ENCODE measurements around the gene IL27RA. TPM values are rescaled to one million over a fixed set of nuclear protein-coding genes. Genes with fewer than 3 reads are reported as not detected.
"Not testable (repeated sequence)": the region's sequence is repeated elsewhere in the genome, so short reads cannot be mapped to it uniquely, and the experiment has no call there.

IL27RA gene
- total RNA-seq, 2 experiments from 2014 or later = 66.5 to 70.3 TPM

DNA sequence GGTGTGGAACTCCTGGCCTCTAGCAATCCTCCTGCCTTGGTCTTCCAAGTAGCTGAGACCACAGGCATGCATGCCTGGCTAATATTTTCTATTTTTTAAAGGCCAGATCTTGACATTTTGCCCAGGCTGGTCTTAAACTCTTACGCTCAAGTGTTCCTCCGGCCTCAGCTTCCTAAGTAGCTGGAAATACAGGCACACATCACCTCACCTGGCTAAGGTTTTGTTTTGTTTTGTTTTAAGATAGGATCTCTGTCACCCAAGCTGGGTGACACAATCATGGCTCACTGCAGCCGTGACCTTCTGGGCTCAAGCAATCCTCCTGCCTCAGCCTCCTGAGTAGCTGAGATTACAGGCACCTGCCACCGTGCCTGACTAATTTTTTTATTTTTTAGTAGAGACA, 9.1 kb upstream of the IL27RA start:
- no peaks in the 10 kb centered on the region for H3K27me3 Mint-ChIP-seq
- ChIA-PET POLR2A (interaction anchor here (1.5 kb wide), 1 partner anchor 9 kb away, joined by 5 read pairs; the partner anchor contains the start of gene IL27RA), CTCF (interaction anchor here (1.0 to 2.3 kb wide), 3 partner anchors 9 to 69 kb away, joined by 4 to 20 read pairs (median 5); partner anchors contain the start of genes DCAF15 and IL27RA)
- no peaks in the 10 kb centered on the region for H3K9me3 Mint-ChIP-seq
- DNase-seq = no peak
- H3K36me3 Mint-ChIP-seq (ENCODE audit: low read depth) = no peaks in the 10 kb centered on the region
- H3K4me1 Mint-ChIP-seq = peaks cover 19% of the 10 kb centered on the region
- no peak overlapping the region for H3K27ac Mint-ChIP-seq
- H3K4me3 Mint-ChIP-seq = no peak overlapping the region

DNA sequence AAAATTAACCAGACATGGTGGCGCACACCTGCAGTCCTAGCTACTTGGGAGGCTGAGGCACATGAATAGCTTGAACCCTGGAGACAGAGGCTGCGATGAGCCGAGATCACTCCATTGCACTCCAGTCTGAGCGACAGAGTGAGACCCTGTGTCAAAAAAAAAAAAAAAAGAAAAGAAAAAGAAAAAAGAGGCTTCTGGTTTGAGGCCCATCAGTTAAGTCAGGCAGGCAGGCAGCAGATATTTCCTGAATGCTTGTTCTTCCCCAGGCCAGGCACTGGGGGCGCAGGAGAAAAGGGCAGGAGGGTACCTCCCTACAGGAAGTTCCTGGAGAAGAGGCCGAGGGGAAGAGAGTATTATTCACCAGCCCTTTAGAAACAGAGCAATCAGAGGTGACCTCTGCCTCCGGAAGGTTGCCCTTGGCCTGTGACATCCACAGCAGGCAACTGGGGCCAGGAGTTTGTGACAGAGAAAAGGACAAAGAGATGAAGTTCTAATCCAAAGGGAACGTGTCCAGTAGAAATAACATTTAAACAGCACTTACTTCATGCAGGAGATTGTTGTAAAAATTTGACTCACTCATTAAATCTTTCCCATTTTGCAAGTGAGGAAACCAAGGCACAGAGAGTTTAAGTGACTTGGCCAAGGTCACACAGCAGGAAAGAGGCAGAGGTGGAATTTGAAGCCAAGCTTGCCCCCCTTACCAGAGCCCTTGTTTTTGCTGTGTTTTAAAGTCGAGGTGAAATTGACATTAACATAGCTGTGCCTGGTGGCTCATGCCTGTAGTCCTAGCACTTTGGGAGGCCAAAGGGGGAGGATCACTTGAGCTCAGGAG, 7.9 kb upstream of the IL27RA start:
- Mint-ChIP-seq H3K27me3 (no peaks in the 10 kb centered on the region), H3K4me1 (peaks cover 17% of the 10 kb centered on the region), H3K36me3 (ENCODE audit: low read depth) (no peaks in the 10 kb centered on the region), H3K27ac (peak overlapping the region; percentile 28), H3K4me3 (no peak overlapping the region), H3K9me3 (no peaks in the 10 kb centered on the region)
- ChIA-PET POLR2A (no interaction called here), CTCF (interaction anchor here (0.6 to 1.2 kb wide), 4 partner anchors 9 to 194 kb away, joined by 3 to 5 read pairs (median 4); partner anchors contain the start of gene DCAF15)
- DNase-seq = no peak

DNA sequence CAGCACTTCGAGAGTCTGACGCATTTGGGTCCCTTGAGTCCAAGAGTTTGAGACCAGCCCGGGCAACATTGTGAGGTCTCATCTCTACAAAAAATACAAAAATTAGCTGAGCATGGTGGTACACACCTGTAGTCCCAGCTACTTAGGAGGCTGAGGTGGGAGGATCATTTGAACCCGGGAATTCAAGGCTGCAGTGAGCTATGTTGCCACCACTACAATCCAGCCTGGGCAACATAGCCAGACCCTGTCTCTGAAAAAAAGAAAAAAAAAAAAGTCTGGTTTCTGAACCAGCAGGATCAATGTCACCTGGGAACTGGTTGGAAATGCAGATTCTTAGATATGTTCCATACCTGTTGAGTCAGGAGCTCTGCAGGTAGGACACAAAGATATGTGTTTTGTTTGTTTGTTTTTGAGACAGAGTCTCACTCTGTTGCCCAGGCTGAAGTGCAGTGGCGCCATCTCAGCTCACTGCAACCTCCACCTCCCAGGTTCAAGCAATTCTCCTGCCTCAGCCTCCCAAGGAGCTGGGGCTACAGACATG, 4.8 kb upstream of the IL27RA start:
- not testable (repeated sequence) for H3K27ac Mint-ChIP-seq

DNA sequence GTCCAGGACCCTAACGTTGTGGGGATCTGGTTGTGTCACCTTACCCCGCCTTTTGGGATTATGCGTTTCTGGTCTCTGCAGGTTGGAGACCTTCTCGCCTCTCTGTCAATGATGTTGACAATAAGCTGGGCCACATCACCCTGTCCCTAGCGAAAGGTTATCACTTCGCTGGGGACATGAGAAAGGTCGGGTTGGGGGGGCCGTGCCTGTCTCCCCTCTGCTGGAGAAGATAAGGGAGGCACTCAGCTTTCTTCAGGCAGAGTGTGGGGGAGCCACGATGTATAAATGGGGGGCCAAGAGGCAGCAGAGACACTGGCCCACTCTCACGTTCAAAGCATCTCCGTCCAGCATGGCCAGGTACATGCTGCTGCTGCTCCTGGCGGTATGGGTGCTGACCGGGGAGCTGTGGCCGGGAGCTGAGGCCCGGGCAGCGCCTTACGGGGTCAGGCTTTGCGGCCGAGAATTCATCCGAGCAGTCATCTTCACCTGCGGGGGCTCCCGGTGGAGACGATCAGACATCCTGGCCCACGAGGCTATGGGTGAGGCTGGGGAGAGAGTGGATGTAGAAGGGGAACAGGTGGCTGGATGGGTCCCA, 3.6 kb upstream of the IL27RA start, which contains the start of gene RLN3:
Gene RLN3, plus strand, starts transcription at position 293 of the 595 bp plus-strand sequence. Its CDS starts 57 bp downstream, at position 350.
- H3K4me1 Mint-ChIP-seq = peaks cover 28% of the 10 kb centered on the region
- H3K4me3 Mint-ChIP-seq = no peak within 1 kb of the TSS
- ChIA-PET CTCF (interaction anchor here (0.7 to 1.0 kb wide), 3 partner anchors 10 to 46 kb away, joined by 3 to 4 read pairs (median 3); no protein-coding TSS in a partner anchor), POLR2A (no interaction called here)
- H3K27ac Mint-ChIP-seq = no peak within 1 kb of the TSS
- H3K27me3 Mint-ChIP-seq = peaks cover 2% of the 10 kb centered on the region
- H3K9me3 Mint-ChIP-seq = no peaks in the 10 kb centered on the region
- no peak for DNase-seq
- peaks cover 8% of the 10 kb centered on the region for H3K36me3 Mint-ChIP-seq (ENCODE audit: low read depth)

More for the DNA sequence above, 4.8 kb upstream of the IL27RA start:
- H3K27me3 Mint-ChIP-seq; H3K9me3 Mint-ChIP-seq; H3K4me3 Mint-ChIP-seq; POLR2A ChIA-PET; DNase-seq; H3K36me3 Mint-ChIP-seq (ENCODE audit: low read depth): not testable (repeated sequence)
- CTCF ChIA-PET = interaction anchor here (0.6 to 1.1 kb wide), 6 partner anchors 8 to 483 kb away, joined by 3 to 5 read pairs (median 3); no protein-coding TSS in a partner anchor
- H3K4me1 Mint-ChIP-seq = peaks cover 25% of the 10 kb centered on the region

DNA sequence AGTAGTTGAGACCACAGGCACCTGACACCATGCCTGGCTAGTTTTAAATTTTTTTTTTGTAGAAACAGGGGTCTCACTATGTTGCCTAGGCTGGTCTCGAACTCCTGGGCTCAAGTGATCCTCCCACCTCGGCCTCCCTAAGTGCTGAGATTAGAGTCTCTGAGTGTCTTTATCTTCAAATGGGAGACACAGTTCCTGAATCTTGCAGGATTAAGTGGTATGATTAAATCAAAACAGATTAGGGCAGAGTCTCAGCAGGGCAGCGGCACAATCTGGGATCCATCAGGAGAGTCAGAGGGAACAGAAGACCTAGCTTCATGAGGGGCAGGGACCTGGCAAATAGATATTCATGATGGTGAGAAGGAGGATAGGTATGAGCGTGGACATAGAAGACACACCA, 2.7 kb upstream of the IL27RA start:
- POLR2A ChIA-PET = no interaction called here
- Mint-ChIP-seq H3K9me3 (no peaks in the 10 kb centered on the region), H3K27me3 (peaks cover 2% of the 10 kb centered on the region)

DNA sequence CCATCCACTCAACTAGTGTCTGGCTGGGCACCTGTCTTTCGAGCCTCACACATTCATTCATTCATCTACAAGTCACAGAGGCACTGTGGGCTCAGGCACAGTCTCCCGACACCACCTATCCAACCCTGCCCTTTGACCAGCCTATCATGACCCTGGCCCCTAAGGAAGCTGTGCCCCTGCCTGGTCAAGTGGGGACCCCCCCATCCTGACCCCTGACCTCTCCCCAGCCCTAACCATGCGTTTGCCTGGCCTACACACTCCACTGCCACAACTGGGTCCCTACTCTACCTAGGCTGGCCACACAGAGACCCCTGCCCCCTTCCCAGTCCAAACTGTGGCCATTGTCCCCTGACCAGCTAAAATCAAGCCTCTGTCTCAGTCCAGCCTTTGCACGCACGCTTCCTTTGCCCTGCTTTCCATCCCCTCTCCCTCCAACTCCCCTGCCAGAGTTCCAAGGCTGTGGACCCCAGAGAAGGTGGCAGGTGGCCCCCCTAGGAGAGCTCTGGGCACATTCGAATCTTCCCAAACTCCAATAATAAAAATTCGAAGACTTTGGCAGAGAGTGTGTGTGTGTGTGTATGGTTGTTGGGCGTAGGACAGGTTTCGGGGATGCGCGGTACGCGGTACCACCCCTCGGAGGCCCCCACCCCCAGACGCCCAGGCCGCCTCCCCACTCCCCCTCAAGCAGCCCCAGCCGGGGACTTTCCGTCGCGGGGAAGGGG, 404 bp upstream of the IL27RA start:
- H3K9me3 Mint-ChIP-seq = no peaks in the 10 kb centered on the region
- H3K27ac Mint-ChIP-seq = peak overlapping the region; percentile 96
- H3K4me1 Mint-ChIP-seq = peaks cover 28% of the 10 kb centered on the region
- CTCF ChIA-PET = interaction anchor here (0.5 to 2.9 kb wide), 23 partner anchors 9 to 167 kb away, joined by 3 to 20 read pairs (median 4); partner anchors contain the start of genes DCAF15 and MISP3
- POLR2A ChIA-PET = interaction anchor here (0.7 to 1.7 kb wide), 2 partner anchors 9 to 28 kb away, joined by 3 to 5 read pairs; no protein-coding TSS in a partner anchor
- H3K36me3 Mint-ChIP-seq (ENCODE audit: low read depth) = peaks cover 12% of the 10 kb centered on the region
- no peak for DNase-seq
- peak overlapping the region; percentile 93 for H3K4me3 Mint-ChIP-seq
- peaks cover 2% of the 10 kb centered on the region for H3K27me3 Mint-ChIP-seq

More for the DNA sequence above, 2.7 kb upstream of the IL27RA start:
- Mint-ChIP-seq H3K4me1 (peaks cover 26% of the 10 kb centered on the region), H3K27ac (no peak overlapping the region), H3K36me3 (ENCODE audit: low read depth) (peaks cover 8% of the 10 kb centered on the region), H3K4me3 (no peak overlapping the region)
- CTCF ChIA-PET = interaction anchor here (0.6 to 0.7 kb wide), 2 partner anchors 24 to 329 kb away, joined by 3 to 4 read pairs; no protein-coding TSS in a partner anchor
- no peak for DNase-seq

DNA sequence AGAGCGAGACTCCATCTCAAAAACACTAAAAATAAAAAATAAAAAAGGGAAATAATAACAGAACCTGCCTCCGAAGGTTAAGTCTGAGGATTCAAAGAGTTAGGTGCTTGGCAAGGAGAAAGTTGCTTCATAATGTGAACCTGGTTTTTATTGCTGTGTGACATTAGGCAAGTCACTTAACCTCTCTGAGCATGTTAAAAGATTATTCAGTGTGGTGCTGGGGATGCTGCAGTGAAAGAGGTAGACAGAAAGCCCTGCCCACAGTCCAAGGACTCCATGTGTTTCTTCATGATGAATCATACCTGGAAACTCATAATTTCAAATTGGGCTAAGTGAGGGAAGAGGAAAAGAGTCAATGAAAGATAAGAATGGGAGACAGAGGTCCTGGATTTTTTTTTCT, 2.4 kb downstream of the IL27RA start:
- Mint-ChIP-seq H3K4me1 (peaks cover 34% of the 10 kb centered on the region), H3K27me3 (peaks cover 1% of the 10 kb centered on the region), H3K4me3 (peak overlapping the region; percentile 93), H3K27ac (peak overlapping the region; percentile 59), H3K36me3 (ENCODE audit: low read depth) (peaks cover 30% of the 10 kb centered on the region), H3K9me3 (no peaks in the 10 kb centered on the region)
- CTCF ChIA-PET = interaction anchor here (1.4 to 1.8 kb wide), 2 partner anchors 12 to 38 kb away, joined by 5 to 7 read pairs; partner anchors contain the start of gene MISP3
- POLR2A ChIA-PET = no interaction called here
- no peak for DNase-seq

DNA sequence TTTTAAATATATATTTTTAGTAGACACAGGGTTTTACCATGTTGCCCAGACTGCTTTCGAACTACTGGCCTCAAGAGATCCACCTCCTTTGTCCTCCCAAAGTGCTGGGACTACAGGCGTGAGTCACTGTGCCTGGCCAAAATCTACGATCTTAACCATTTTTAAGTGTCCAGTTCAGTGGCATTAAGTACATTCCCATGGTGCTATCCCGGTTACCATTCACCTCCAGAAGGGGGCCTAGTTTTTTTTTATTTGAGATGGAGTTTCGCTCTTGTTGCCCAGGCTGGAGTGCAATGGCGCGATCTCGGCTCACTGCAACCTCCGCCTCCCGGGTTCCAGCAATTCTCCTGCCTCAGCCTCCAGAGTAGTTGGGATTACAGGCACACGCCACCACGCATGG, 3.6 kb downstream of the IL27RA start:
- H3K27me3 Mint-ChIP-seq, H3K9me3 Mint-ChIP-seq, H3K27ac Mint-ChIP-seq, DNase-seq, H3K4me3 Mint-ChIP-seq: not testable (repeated sequence)
- POLR2A ChIA-PET = interaction anchor here (0.7 kb wide), 1 partner anchor 32 kb away, joined by 3 read pairs; no protein-coding TSS in a partner anchor
- peaks cover 33% of the 10 kb centered on the region for H3K4me1 Mint-ChIP-seq
- peaks cover 37% of the 10 kb centered on the region for H3K36me3 Mint-ChIP-seq (ENCODE audit: low read depth)
- CTCF ChIA-PET = interaction anchor here (0.7 kb wide), 1 partner anchor 17 kb away, joined by 3 read pairs; no protein-coding TSS in a partner anchor

DNA sequence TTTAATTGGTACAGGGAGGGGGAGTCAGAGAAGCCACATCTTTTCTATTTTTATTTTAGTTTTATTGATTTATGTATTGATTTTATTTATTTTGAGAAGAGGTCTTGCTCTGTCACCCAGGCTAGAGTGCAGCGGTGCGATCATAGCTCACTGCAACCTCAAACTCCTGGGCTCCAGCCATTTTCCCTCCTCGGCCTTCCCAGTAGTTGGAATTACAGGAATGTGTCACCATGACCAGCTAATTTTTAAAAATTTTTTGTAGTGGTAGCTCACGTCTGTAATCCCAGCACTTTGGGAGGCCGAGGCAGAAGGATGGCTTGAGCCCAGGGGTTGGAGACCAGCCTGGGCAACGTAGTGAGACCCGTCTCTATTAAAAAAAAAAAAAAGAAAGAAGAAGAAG, 4.1 kb downstream of the IL27RA start:
- H3K27me3 Mint-ChIP-seq = no peaks in the 10 kb centered on the region
- POLR2A ChIA-PET = interaction anchor here (0.7 kb wide), 1 partner anchor 33 kb away, joined by 3 read pairs; no protein-coding TSS in a partner anchor
- CTCF ChIA-PET = no interaction called here
- peaks cover 40% of the 10 kb centered on the region for H3K36me3 Mint-ChIP-seq (ENCODE audit: low read depth)
- H3K27ac Mint-ChIP-seq = no peak overlapping the region
- H3K4me1 Mint-ChIP-seq = peaks cover 30% of the 10 kb centered on the region
- H3K9me3 Mint-ChIP-seq = no peaks in the 10 kb centered on the region
- DNase-seq = no peak
- H3K4me3 Mint-ChIP-seq = no peak overlapping the region

DNA sequence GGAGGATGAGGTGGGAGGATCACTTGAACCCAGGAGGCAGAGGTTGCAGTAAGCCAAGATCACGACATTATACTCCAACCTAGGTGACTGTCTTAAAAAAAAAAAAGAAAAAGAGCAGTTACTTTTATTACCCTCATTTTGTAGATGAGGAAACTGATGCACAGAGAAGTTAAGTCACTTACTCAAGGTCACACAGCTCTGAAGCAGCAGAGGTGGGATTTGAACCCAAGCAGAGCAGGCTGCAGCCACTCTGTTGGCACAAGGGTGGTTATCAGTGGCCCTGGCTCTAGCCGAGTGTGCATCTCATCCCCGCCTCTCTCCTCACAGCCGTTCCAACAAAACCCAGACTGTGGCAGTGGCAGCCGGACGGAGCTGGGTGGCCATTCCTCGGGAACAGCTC, 7.6 kb downstream of the IL27RA start:
- Mint-ChIP-seq H3K27ac (peak overlapping the region; percentile 50), H3K4me3 (no peak overlapping the region), H3K9me3 (no peaks in the 10 kb centered on the region), H3K36me3 (ENCODE audit: low read depth) (peaks cover 44% of the 10 kb centered on the region), H3K4me1 (peaks cover 26% of the 10 kb centered on the region), H3K27me3 (no peaks in the 10 kb centered on the region)
- no peak for DNase-seq
- CTCF ChIA-PET = interaction anchor here (1.3 to 1.5 kb wide), 2 partner anchors 9 to 12 kb away, joined by 3 to 4 read pairs; no protein-coding TSS in a partner anchor
- POLR2A ChIA-PET = no interaction called here

DNA sequence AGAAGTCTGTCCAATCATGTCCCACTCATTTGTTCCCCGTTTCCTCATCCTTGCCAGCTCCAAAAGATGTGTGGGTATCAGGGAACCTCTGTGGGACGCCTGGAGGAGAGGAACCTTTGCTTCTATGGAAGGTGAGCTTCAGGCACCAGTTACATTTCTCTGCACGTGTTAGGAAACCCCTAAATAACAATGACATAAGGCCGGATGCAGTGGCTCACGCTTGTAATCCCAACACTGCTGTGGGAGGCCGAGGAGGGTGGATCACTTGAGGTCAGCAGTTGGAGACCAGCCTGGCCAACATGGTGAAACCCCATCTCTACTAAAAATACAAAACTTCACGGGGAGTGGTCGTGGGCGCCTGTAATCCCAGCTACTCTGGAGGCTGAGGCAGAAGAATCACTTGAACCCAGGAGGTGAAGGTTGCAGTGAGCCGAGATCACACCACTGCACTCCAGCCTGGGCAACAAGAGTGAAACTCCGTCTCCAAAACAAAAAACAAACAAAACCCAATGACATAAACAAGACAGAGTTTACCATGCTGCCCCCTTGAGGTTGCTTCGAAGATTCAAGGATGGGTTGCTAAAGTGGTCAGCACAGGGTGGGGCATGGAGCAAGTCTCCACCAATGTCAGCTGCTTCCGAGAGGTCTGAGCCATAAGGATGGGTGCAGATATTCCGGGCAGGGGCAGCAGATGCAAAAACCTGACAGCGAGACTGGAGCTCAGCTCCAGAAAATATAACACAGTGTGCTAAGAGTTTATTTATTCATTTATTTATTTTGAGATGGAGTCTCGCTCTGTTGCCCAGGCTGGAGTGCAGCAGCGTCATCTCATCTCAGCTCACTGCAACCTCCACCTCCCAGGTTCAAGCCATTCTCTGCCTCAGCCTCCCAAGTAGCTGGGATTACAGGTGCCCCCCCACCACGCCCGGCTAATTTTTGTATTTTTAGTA, 11.4 kb downstream of the IL27RA start:
- H3K4me3 Mint-ChIP-seq, POLR2A ChIA-PET, H3K27me3 Mint-ChIP-seq, H3K9me3 Mint-ChIP-seq: not testable (repeated sequence)
- CTCF ChIA-PET = interaction anchor here (0.6 to 1.9 kb wide), 10 partner anchors 11 to 235 kb away, joined by 3 to 6 read pairs (median 3); partner anchors contain the start of gene IL27RA
- H3K27ac Mint-ChIP-seq = peak overlapping the region; percentile 79
- peaks cover 18% of the 10 kb centered on the region for H3K4me1 Mint-ChIP-seq
- DNase-seq = peak; percentile 64
- peaks cover 57% of the 10 kb centered on the region for H3K36me3 Mint-ChIP-seq (ENCODE audit: low read depth)
